Osteocyte (in vitro differentiated cells): ENCODE data around the gene HOXD10. TPM values are rescaled to one million over a fixed set of nuclear protein-coding genes. Genes with fewer than 3 reads are reported as not detected.
A peak's percentile ranks its signal among the peaks of the same experiment; 100 is the strongest.

Experiments used
- DNase-seq: peaks from one replicate; pipeline ENCODE4 v3.0.0; 2021; ENCODE audit warnings: mixed read lengths; ENCODE audit not compliant: unreplicated experiment; ENCODE audit errors: extremely low spot score
- H3K27ac Mint-ChIP-seq: one replicate; pipeline ENCODE4 v1.8.0; 2021; ENCODE audit warnings: mild to moderate bottlenecking, mixed read lengths; ENCODE audit not compliant: unreplicated experiment
- H3K27me3 Mint-ChIP-seq: one replicate; pipeline ENCODE4 v1.8.0; 2021; ENCODE audit warnings: mixed read lengths; ENCODE audit not compliant: unreplicated experiment
- H3K36me3 Mint-ChIP-seq: one replicate; pipeline ENCODE4 v1.8.0; 2021; ENCODE audit warnings: mixed read lengths; ENCODE audit not compliant: unreplicated experiment
- H3K4me1 Mint-ChIP-seq: one replicate; pipeline ENCODE4 v1.8.0; 2021; ENCODE audit warnings: mixed read lengths; ENCODE audit not compliant: unreplicated experiment
- H3K4me3 Mint-ChIP-seq: one replicate; pipeline ENCODE4 v1.8.0; 2021; ENCODE audit warnings: mild to moderate bottlenecking, moderate library complexity, mixed read lengths; ENCODE audit not compliant: unreplicated experiment
- H3K9me3 Mint-ChIP-seq: one replicate; pipeline ENCODE4 v1.8.0; 2021; ENCODE audit warnings: mixed read lengths; ENCODE audit not compliant: unreplicated experiment
- total RNA-seq: library from RNA; stranded (reverse); gene quantifications from 2 replicates; pipeline ENCODE4 v1.2.1, GENCODE V29; 2021
- TF ChIP-seq, protein P1 (sequence below): fragments of 200-600 bp; sonication (generic); IDR thresholded peaks from 2 replicates; pipeline ENCODE4 v1.5.0; 2021; ENCODE audit warnings: antibody characterized with exemption, mild to moderate bottlenecking, moderate library complexity

HOXD10 gene
- total RNA-seq, 1 donor from 2014 or later, result not detected

DNA sequence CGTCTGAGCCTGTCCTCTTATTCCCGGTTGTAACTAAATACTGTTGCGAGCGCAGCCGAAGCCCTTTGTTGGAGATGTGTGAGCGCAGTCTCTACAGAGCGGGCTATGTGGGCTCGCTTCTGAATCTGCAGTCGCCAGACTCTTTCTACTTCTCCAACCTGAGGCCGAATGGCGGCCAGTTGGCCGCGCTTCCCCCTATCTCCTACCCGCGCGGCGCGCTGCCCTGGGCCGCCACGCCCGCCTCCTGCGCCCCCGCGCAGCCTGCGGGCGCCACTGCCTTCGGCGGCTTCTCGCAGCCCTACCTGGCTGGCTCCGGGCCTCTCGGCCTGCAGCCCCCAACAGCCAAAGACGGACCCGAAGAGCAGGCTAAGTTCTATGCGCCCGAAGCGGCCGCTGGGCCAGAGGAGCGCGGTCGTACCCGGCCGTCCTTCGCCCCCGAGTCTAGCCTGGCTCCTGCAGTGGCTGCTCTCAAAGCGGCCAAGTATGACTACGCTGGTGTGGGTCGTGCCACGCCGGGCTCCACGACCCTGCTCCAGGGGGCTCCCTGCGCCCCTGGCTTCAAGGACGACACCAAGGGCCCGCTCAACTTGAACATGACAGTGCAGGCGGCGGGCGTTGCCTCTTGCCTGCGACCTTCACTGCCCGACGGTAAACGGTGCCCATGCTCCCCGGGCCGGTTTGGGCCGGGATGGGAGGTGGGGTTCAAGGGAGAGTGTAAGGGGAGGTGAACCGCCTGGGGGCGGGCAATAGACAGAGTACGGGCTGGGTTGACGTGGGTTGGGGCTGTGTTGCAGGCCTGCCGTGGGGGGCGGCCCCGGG is 16.6 kb upstream of the HOXD10 start, which contains the start of gene HOXD12:
TSS of gene HOXD12 (plus strand) at position 68 of the 819 bp plus-strand sequence. CDS start at position 75, 7 bp downstream.
- no peak within 1 kb of the TSS for H3K4me3 Mint-ChIP-seq
- peaks cover 94% of the 10 kb centered on the region for H3K27me3 Mint-ChIP-seq
- TF ChIP-seq, protein P1, sequence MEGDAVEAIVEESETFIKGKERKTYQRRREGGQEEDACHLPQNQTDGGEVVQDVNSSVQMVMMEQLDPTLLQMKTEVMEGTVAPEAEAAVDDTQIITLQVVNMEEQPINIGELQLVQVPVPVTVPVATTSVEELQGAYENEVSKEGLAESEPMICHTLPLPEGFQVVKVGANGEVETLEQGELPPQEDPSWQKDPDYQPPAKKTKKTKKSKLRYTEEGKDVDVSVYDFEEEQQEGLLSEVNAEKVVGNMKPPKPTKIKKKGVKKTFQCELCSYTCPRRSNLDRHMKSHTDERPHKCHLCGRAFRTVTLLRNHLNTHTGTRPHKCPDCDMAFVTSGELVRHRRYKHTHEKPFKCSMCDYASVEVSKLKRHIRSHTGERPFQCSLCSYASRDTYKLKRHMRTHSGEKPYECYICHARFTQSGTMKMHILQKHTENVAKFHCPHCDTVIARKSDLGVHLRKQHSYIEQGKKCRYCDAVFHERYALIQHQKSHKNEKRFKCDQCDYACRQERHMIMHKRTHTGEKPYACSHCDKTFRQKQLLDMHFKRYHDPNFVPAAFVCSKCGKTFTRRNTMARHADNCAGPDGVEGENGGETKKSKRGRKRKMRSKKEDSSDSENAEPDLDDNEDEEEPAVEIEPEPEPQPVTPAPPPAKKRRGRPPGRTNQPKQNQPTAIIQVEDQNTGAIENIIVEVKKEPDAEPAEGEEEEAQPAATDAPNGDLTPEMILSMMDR, result no peak
- no peak within 1 kb of the TSS for H3K27ac Mint-ChIP-seq
- H3K4me1 Mint-ChIP-seq, result peaks cover 26% of the 10 kb centered on the region
- peak; percentile 68 for DNase-seq
- no peaks in the 10 kb centered on the region for H3K36me3 Mint-ChIP-seq
- no peaks in the 10 kb centered on the region for H3K9me3 Mint-ChIP-seq

DNA sequence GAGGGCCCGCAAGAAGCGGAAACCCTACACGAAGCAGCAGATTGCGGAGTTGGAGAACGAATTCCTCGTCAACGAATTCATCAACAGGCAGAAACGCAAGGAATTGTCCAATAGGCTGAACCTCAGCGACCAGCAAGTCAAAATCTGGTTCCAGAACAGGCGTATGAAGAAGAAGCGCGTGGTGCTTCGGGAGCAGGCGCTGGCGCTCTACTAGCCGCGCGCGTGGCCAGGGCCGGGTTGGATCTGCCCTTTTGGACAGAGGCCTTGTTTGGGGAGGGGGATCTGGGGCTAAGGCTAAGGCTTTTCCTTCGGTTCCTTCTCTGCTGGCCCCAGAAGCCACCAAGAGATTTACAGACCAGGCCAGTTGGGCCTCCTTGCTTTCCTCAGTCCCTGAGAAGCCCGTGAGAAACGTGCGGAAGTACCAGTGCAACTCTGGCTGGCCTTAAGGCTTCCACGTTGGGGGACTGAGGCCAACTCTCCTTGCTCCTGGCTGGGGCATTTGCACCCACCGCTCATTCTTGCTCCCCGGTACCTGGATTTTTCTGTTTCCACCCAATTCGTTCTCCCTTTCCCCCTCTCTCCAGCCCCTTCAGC is 15.9 kb upstream of the HOXD10 start:
- no peaks in the 10 kb centered on the region for H3K36me3 Mint-ChIP-seq
- TF ChIP-seq, protein P1, result no peak
- no peak overlapping the region for H3K27ac Mint-ChIP-seq
- H3K27me3 Mint-ChIP-seq, result peaks cover 94% of the 10 kb centered on the region
- no peak overlapping the region for H3K4me3 Mint-ChIP-seq
- H3K4me1 Mint-ChIP-seq, result peaks cover 29% of the 10 kb centered on the region
- no peak for DNase-seq
- H3K9me3 Mint-ChIP-seq, result no peaks in the 10 kb centered on the region

DNA sequence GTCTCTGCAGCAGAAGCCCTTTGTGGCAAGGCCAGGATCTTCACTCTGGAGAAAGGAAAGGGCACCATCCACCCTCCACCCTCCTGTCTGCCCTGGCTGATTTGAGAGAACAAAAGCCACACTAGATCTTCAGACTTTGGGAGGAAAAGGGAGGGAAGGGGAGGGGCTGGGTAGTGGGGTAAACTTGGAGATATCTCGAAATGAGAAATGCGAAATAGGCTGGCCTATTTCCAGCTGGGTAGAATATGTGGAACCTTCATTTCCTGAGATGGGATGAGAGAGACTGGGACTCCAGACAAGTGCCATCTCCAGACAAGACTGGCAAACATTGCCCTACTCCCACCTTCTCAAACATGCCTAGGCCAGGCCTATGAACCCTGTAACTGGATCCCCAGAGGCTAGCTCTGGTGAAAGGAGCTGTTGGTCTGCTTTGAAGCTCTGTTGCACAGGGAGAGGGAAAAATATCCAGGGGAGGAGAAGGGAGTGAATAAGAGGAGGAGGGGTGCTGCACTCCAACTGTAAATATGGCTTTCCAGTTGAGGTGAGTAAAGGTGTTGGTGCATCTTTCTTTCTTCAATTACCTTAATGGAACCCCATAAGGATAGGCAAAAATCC is 15.3 kb upstream of the HOXD10 start:
- peaks cover 33% of the 10 kb centered on the region for H3K4me1 Mint-ChIP-seq
- no peaks in the 10 kb centered on the region for H3K9me3 Mint-ChIP-seq
- no peaks in the 10 kb centered on the region for H3K36me3 Mint-ChIP-seq
- peaks cover 95% of the 10 kb centered on the region for H3K27me3 Mint-ChIP-seq
- no peak overlapping the region for H3K27ac Mint-ChIP-seq
- DNase-seq, result no peak
- H3K4me3 Mint-ChIP-seq, result no peak overlapping the region
- TF ChIP-seq, protein P1, result no peak

DNA sequence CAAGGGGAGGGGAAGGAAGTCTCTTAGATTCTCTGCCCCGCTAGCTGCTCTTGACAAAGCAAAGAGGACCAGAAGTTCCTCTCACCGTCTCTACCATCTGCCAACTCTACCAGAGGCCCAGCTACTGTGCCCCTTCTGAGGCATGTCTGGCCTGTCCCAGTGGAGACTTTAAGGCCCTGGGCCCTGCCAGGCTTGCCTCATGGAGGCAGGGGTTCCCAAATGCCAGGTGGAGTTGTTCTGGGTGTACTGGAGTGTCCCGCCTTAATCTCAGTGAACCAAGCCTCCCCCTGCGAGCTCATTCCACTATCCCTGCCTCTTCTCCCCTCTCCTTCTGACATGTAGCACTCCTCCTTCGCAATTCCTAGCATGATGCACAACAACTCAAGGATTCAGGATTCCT is 14.7 kb upstream of the HOXD10 start:
- no peak for DNase-seq
- Mint-ChIP-seq H3K4me3 (no peak overlapping the region), H3K27ac (no peak overlapping the region), H3K9me3 (no peaks in the 10 kb centered on the region), H3K36me3 (no peaks in the 10 kb centered on the region), H3K4me1 (peaks cover 30% of the 10 kb centered on the region), H3K27me3 (peaks cover 92% of the 10 kb centered on the region)
- TF ChIP-seq, protein P1, result no peak
